ENCODE data around the gene RAB3C. TPM values are rescaled to one million over a fixed set of nuclear protein-coding genes. Genes with fewer than 3 reads are reported as not detected.

RAB3C gene
- total RNA-seq, 1 donor from 2014 or later: not detected

DNA sequence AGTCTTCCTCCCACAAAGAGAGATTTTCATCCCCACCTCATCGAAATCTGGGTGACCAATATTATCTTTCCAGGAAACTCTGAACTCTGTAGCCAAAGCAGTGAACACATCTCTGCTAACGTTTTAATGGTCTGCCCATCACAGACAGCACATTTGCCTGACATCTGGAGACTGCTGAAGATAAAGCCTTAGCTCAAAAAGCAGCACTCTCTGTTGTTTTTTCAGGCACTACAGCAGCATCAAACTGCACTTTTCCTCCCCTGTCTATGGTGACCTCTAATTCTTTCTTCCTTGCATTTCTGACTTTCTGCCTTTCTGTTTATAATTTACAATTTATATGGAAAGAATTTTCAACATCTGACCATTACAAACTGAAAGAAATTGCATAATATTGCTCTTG is 66.8 kb downstream of the RAB3C start:
- TF ChIP-seq, protein P1, sequence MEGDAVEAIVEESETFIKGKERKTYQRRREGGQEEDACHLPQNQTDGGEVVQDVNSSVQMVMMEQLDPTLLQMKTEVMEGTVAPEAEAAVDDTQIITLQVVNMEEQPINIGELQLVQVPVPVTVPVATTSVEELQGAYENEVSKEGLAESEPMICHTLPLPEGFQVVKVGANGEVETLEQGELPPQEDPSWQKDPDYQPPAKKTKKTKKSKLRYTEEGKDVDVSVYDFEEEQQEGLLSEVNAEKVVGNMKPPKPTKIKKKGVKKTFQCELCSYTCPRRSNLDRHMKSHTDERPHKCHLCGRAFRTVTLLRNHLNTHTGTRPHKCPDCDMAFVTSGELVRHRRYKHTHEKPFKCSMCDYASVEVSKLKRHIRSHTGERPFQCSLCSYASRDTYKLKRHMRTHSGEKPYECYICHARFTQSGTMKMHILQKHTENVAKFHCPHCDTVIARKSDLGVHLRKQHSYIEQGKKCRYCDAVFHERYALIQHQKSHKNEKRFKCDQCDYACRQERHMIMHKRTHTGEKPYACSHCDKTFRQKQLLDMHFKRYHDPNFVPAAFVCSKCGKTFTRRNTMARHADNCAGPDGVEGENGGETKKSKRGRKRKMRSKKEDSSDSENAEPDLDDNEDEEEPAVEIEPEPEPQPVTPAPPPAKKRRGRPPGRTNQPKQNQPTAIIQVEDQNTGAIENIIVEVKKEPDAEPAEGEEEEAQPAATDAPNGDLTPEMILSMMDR (IDR thresholded peaks at IDR 0.05): no peak

DNA sequence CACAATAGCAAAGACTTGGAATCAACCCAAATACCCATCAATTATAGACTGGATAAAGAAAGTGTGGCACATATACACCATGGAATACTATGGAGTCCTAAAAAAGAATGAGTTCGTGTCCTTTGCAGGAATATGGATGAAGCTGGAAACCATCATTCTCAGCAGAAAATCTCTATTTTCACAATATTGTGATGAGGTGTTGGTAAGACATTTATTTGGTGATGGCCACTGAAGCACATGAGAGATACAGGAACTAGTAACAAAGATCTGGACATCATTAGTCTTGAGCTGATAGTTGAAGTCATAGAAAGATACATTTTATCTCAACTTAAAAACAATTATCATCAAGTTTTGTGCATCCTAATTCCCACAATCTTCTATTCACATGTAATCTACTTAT is 70.6 kb downstream of the RAB3C start:
- TF ChIP-seq, protein P1 (IDR thresholded peaks at IDR 0.05): no peak
- Mint-ChIP-seq H3K36me3 (ENCODE audit: low read depth) (no peaks in the 10 kb centered on the region), H3K27me3 (ENCODE audit: low read depth) (peaks cover 9% of the 10 kb centered on the region), H3K27ac (ENCODE audit: unreplicated experiment) (no peak overlapping the region), H3K4me1 (ENCODE audit: low read depth) (peaks cover 10% of the 10 kb centered on the region), H3K4me3 (ENCODE audit: unreplicated experiment) (no peak overlapping the region), H3K9me3 (ENCODE audit: low read depth) (peaks cover under 1% of the 10 kb centered on the region)
- DNase-seq (ENCODE audit: low spot score): no peak

More for the DNA sequence above, 66.8 kb downstream of the RAB3C start:
- Mint-ChIP-seq H3K27ac (ENCODE audit: unreplicated experiment) (no peak overlapping the region), H3K27me3 (ENCODE audit: low read depth) (peaks cover 12% of the 10 kb centered on the region), H3K4me1 (ENCODE audit: low read depth) (peaks cover 10% of the 10 kb centered on the region), H3K9me3 (ENCODE audit: low read depth) (no peaks in the 10 kb centered on the region), H3K36me3 (ENCODE audit: low read depth) (no peaks in the 10 kb centered on the region), H3K4me3 (ENCODE audit: unreplicated experiment) (no peak overlapping the region)
- no peak for DNase-seq (ENCODE audit: low spot score)

DNA sequence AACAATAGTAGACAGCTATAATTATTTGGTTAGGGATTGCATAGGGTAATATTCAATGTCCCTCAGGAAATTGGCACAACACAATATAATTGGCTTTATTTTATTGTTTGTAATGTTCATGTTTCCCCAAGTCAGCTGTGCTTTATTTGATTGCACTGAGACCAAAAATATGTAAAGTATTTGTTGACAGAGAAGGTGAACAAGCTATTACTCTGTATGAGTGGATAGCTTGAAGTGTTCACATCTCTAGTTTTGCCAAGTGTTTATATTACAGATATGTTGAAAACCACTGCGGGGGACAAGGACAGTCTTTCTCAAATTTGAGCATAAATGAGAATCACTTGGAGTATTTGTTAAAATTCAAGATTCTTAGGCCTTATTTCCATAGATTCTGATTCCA is 83.3 kb downstream of the RAB3C start:
- no peak for DNase-seq (ENCODE audit: low spot score)
- H3K27me3 Mint-ChIP-seq (ENCODE audit: low read depth): peaks cover 1% of the 10 kb centered on the region
- no peaks in the 10 kb centered on the region for H3K4me1 Mint-ChIP-seq (ENCODE audit: low read depth)
- H3K4me3 Mint-ChIP-seq (ENCODE audit: unreplicated experiment): no peak overlapping the region
- TF ChIP-seq, protein P1 (IDR thresholded peaks at IDR 0.05): no peak
- no peaks in the 10 kb centered on the region for H3K36me3 Mint-ChIP-seq (ENCODE audit: low read depth)
- H3K9me3 Mint-ChIP-seq (ENCODE audit: low read depth): peaks cover 3% of the 10 kb centered on the region
- H3K27ac Mint-ChIP-seq (ENCODE audit: unreplicated experiment): no peak overlapping the region

DNA sequence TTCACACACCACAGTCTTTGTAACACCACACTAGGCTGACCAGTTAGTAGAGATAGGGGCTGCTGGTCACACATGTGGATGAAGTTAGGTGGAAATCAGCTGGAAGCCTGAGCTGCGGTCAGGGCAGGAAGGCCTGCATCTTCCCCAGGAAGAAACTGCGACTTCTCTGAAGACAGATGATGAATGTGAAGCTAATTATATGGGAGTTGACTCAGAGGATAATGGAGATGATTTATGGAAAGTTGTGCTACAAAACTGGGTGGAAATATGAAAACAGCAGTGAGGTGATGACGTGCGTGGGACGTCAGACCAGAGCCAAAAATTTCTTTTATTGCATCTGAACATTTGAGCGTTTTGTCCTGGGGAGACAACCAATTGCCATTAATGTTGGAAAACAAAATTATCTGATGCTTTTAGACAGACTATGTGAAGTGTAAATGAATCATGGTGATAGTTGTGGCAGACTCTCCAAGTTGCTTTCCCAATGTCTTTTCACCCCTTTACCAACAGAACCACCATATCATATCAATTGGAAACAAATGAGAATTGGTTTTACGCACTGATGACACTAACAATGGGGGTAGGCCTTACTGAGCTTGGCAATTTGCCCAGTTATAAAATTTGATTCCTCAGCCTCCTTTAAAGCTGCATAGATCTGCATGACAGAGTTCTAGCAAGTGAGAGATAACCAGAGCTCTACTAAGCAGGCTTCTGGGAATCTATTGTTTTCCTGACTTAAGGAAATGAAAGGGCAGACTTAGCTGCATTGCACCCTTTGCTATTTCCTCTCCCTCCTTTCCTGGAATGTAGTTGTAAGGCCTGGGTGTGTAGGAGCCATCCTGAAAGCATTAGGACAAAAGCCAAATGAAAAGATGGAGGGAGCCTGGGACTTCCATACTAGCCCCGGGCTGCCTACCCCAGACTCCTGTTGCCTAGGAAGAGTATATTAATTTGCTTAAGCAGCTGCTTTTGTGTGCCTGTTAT is 84.0 kb downstream of the RAB3C start:
- no peak overlapping the region for H3K27ac Mint-ChIP-seq (ENCODE audit: unreplicated experiment)
- TF ChIP-seq, protein P1 (IDR thresholded peaks at IDR 0.05): no peak
- peaks cover 1% of the 10 kb centered on the region for H3K27me3 Mint-ChIP-seq (ENCODE audit: low read depth)
- H3K4me1 Mint-ChIP-seq (ENCODE audit: low read depth): no peaks in the 10 kb centered on the region
- DNase-seq (ENCODE audit: low spot score): no peak
- H3K9me3 Mint-ChIP-seq (ENCODE audit: low read depth): peaks cover 3% of the 10 kb centered on the region
- H3K4me3 Mint-ChIP-seq (ENCODE audit: unreplicated experiment): no peak overlapping the region
- H3K36me3 Mint-ChIP-seq (ENCODE audit: low read depth): no peaks in the 10 kb centered on the region

DNA sequence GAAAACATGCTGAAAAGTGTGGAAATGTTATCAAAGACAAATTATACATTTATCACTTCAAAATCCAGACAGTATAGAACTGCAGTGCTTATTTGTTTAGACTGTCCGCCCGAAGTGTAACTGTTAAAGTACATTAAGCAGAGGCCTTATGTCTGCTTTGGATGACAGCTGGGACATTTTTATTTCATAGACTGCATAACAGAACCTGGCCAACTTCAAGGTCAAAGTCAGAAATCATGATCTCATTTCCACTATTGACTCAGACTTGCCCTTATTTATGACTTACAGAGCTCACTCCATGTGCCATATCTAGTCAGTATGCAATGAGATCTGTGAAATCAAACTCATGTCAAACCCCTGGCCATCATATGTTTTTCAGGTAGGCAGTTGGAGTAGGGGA is 87.7 kb downstream of the RAB3C start:
- DNase-seq (ENCODE audit: low spot score): no peak
- Mint-ChIP-seq H3K4me3 (ENCODE audit: unreplicated experiment) (no peak overlapping the region), H3K4me1 (ENCODE audit: low read depth) (no peaks in the 10 kb centered on the region), H3K27me3 (ENCODE audit: low read depth) (peaks cover 6% of the 10 kb centered on the region), H3K9me3 (ENCODE audit: low read depth) (peaks cover 3% of the 10 kb centered on the region), H3K27ac (ENCODE audit: unreplicated experiment) (no peak overlapping the region), H3K36me3 (ENCODE audit: low read depth) (no peaks in the 10 kb centered on the region)
- TF ChIP-seq, protein P1 (IDR thresholded peaks at IDR 0.05): no peak

Data from chondrocyte (in vitro differentiated cells).